ENCODE measurements around the gene ACD.

ACD gene

GRCh38 chr16:67675999-67676398 is 15.9 kb upstream of the ACD start:
- DNase-seq (ENCODE audit: low read depth): no peak

DNA sequence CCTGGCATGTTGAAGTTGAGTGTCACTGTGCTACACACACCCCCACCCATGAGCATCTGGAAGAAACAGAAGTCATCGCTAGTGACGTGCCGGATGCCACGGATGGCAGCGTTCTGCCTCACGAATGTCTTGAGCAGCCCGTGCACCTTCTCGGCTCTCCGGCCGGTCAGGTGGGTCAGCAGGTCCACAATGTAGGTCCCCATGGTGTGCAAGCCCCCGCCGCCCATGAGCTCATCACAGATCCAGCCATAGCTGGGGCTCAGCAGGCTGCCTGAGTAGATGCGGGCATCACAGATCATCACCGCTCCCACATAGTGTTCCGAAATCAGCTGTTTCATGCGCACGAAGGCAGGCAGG is 15.5 kb upstream of the ACD start:
- DNase-seq (ENCODE audit: low read depth): no peak

DNA sequence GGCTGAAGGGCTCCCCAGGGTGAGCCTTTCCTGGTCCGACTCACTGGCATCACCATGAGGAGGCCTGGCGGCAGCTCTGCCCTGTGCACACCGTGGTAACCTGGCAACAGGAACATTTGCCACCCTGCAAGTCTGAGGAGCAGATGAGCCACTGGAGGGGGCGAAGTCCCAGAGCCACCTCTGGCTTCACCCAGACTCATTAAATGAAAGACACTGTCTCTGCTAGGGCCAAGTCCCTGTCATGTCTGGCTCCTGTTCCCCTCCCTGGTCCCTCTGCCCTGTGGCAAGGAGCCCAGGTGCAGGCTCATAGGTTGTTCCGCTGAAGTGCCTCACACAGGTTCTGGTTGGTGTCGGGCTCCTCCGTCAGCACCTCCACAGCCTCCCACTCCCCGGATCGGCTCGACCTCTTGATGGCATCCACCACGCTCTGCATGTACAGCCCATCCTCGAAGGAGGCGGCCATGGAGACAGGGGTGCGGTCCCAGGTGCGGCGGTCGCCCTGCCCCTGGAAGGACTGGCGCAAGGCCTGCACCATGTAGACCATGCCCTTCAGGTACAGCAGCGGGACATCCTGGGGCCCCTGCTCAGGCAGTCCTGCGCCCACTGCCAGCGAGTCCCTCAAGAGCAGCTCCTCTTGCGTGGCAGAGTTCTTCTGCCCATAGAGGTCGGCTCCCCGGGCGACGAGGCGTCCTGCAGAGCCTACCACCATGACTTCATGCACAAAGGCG is 15.0 kb upstream of the ACD start:
- DNase-seq (ENCODE audit: low read depth): no peak

DNA sequence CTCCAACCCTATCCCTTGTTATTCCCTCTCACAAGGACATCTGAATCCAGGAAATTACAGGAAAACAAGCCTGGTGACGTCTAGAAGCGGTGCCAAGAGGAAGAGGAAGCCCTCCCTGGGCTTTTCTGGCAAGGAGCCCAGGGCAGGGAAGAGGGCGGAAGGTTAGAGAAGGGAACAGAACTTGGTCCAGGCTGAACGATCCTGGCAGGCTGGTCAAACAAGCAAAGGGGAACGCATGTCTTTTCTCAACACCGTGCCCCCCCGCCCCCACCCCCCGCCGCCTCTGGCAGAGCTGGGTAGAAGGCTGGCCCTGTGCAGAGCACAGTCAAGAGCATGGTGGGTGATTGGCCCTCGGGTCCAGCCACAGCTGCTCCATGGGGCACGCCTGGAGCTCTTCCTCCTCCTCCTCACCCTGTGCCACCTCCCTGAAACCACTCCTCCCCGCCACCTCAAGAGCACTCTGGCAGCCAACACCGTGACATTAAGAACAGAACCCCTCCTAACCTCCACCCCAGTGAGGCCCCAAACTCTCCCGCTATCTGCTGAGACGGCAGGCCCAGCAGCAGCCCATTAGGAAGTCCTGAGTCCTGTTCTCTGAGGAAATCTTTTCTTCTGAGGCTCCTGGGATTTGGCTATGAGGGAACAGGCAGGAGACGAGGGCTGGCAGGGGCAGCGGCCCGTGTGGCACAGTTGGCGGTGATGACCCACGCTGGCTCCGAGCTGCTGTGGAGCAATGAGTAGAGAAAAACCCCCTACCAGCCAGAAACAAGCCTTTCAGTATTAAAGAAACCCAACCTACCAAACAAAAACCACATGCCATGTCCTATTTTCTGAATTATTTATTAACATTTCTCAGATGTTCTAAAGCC is 13.9 kb upstream of the ACD start:
- DNase-seq (ENCODE audit: low read depth): no peak

DNA sequence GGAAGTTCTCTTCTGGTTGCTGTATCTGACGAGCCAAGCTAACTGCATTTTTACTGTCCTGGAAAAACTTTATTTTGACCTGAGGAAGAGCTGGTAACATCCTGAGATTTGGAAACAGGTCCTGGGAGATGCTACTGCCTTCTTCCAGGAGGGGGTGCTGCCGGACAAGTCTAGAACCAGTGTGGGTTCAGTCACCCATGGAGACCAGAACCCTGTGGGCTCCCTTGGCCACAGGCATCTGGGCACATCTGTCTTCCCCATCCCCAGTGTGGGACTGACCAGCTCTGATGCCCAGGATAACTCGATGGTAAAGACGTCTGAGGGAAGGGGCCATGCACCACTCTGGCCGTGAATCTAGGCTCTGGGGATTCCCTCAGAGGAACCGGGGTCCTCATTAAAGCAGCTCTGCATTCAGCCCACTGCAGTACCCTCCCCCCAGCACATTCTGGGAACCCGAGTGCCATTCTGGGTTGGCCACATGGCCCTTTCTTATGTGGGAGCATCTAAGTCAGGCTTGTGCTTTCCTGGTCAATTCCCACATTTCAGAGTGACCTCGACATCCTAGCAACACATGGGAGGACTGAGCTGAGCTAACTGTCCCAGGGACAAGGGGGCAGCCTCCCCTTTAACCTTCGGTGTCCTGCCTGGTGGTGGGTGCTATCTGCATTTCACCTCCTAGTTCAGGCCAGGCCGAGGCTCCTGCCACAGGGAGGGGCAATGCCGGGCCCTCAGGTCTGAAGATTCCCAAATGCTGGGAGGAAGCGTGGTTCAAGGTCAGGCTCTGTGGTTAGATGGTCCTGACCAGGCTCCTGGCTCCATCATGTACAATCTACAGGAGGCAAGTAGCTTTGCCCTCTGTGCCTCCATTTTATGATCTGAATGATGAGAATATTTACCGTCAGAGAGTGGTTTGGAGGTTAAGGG is 12.9 kb upstream of the ACD start:
- DNase-seq (ENCODE audit: low read depth): no peak

GRCh38 chr16:67672306-67672705 is 12.2 kb upstream of the ACD start:
- DNase-seq (ENCODE audit: low read depth): no peak

- DNase-seq (ENCODE audit: low read depth): no peak
Observed at GRCh38 chr16:67669499-67670101, 9.5 kb upstream of the ACD start.

DNA sequence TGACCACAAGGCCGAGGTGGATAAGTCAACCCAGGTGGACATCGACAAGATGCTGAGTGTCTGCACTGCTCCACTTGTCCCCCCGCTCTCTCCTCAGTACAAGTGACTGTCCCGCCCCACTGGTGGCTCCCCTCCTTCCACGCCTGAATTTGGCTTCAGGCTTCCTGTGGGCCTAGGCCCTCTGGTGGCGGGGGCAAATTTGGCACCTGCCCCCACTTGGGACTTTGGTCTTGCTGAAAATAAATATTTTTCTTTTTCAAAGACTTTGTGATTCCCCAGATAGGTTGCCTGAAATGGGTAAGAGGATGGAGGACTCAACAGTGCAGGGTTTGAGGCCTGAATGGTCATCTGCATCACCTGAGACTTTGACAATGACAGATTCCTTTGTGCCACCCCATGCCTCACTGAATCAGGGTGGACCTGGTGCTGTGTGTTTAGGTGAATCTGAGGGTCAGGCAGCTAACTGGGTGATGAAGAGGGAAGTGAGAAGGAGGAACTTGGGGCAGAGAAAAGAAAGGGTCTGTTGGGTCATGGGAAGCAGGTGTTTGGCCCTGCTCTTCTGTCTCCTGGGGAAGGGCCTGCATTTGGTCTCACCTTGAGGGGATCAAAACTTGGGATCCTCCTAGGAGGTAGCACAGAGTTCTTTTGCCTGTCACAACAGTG is 8.6 kb upstream of the ACD start:
- DNase-seq (ENCODE audit: low read depth): no peak

- peak; percentile 60 for DNase-seq (ENCODE audit: low read depth)
Observed at GRCh38 chr16:67667817-67668494, 7.9 kb upstream of the ACD start.

DNA sequence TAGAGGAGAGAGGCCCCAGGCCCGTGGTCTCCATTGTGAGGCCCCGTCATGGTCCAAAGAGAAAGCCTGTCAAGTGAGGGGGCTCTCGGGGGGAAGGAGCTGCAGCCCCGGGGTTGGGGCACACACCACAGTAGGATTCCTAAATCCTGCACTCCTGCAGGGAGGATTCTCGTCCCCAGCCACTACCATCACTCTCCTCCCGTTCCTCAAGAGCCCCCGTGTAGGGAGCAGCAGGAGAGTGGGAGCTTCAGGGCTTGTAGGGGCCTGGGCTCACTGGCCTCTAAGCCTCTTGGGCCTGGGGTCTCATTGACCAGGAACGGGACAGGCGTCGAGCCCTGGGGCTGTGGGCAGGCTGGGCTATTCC is 7.4 kb upstream of the ACD start:
- no peak for DNase-seq (ENCODE audit: low read depth)

DNA sequence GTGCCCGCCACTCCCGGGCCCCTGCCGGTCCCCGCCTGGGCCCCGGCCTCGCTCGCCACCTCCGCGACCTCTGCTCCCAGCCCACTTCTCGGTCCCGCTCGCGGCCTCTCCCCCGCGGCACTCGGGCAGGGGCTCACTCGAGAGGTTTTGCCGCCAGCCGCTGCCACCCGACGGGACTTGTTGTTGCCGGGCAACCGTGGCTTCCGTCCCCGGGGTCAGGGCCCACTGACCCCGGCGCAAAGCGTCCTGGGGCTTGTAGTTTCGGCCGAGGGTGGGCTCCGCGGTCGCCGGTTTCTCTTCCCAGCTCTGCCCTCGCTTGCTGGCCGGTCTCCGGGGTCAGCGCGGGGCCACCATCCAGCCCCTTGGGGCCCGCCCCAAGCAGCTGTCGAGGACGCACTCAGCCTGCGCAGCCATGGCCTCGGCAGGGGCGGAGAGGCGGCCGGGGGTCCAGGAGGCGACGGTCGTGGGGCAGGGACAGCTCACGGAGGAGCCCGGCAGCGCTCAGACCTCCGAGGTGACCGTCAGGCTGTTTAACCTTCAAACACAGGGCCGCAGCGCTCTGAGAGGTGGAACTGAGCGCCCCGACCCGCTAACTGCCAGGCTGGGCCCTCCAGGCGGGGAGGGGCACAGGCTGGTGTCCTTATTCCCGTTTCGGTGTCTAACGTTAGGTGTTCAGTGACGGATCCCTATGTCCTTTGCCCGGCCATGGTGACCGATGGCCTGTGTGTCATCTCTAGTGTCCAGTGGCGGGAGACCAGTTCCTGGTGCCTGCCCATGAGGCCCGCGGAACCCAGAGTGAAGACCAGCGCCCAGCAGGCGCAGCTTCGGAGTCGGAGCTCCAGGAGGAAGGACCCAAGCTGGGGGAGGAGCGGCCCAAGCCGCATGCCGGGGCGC is 6.7 kb upstream of the ACD start, which contains the start of the genes C16orf86 and ENKD1:
Gene C16orf86, plus strand, starts transcription at position 256 of the 894 bp plus-strand sequence. Its CDS starts 157 bp downstream, at position 413.
Gene ENKD1, minus strand, starts transcription at position 192 of the 894 bp plus-strand sequence. CDS start 308 bp downstream, outside the sequence.
- DNase-seq (ENCODE audit: low read depth): no peak

DNA sequence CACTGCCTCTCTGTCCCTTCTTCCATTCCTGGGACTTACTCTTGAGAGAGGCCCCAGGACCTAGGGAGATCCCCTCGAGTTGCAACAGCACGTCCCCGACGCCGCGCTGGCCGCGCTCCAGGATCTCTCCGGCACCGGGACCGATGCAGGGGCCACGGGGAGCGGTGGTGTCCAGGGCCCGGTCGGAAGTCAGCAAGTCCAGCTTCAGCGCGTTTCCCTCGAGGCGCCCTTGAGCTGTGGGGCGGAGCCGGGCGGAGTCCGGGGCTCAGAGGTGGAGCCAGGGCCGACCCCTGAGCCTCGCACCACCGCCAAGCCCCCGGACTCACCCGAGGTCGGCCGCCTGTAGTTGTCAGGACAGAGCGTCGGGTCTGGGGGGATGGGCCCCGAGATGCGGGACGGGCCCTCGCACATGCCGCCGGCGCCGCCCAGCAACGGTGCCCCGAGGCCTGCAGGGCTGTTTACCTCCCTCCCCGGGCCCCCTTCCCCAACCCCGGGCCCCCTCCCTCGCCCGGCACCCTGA is 6.0 kb upstream of the ACD start:
- no peak for DNase-seq (ENCODE audit: low read depth)

DNA sequence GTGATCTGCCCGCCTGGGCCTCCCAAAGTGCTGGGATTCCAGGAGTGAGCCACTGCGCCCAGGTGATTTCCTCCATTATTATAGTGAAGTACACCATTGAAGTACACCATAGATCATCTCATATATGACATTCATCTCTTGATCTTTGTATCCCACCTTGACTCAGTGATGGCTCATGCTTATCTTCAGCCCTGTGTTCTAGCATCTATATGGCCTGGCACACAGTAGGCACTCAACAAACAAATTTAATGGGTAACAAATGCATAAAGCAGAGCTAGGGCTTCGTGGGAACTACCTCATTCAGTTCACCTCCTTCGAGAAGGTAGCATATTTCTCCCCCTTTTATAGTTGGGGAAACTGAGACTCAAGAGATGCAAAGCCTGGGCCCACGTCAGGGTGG is 5.5 kb upstream of the ACD start:
- DNase-seq (ENCODE audit: low read depth): no peak

DNA sequence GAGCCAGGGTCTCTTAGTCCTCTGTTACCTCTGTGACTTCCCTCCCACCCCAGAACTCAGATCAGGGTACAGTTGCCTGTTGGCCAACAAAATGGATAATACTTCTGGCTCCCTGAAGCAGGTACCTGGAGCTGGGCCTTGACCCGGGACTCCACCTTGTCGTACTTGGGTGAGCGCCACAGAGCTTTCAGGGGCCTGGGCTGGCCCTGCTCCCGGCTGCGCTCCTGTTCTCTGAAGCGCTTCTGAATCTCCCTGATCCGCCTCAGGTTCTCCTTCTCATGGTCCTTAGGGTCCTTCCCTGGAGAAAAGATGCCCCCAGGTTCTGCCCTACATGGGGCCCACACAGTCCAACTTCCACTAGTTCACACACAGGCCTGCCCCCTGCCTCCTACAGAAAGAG is 4.8 kb upstream of the ACD start:
- DNase-seq (ENCODE audit: low read depth): no peak

DNA sequence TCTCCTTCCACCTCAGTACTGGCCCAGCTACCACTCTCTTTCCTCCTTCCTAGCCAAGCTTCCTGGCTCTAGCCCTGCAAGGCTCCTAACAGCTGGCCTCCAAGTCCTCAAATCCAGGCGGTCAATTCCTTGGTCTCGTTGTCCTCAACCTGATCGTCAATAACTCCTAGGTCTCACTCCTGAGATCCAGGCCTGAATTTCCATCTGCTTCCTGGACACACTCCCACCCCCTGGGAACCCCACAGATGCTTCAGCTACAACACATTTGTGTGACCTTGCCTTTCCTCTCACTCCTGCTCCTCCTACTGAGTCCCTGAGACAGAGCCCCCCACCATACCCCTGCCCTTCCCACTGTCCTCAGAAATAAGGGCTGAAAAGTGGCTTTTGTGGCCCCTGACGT is 4.2 kb upstream of the ACD start:
- no peak for DNase-seq (ENCODE audit: low read depth)

- no peak for DNase-seq (ENCODE audit: low read depth)
Observed at GRCh38 chr16:67663877-67664222, 3.8 kb upstream of the ACD start.

GRCh38 chr16:67663151-67663876 is 3.3 kb upstream of the ACD start:
- no peak for DNase-seq (ENCODE audit: low read depth)

GRCh38 chr16:67662653-67663010 is 2.6 kb upstream of the ACD start:
- no peak for DNase-seq (ENCODE audit: low read depth)
